GM18867 (cell line): ENCODE measurements around the gene ATP8A2.

Source experiments
- ATAC-seq: cut with Tn5 transposase; IDR thresholded peaks from one replicate; pipeline ENCODE4 v1.9.1; 2021; ENCODE audit warnings: mild to moderate bottlenecking, moderate library complexity; ENCODE audit not compliant: unreplicated experiment

ATP8A2 gene

DNA sequence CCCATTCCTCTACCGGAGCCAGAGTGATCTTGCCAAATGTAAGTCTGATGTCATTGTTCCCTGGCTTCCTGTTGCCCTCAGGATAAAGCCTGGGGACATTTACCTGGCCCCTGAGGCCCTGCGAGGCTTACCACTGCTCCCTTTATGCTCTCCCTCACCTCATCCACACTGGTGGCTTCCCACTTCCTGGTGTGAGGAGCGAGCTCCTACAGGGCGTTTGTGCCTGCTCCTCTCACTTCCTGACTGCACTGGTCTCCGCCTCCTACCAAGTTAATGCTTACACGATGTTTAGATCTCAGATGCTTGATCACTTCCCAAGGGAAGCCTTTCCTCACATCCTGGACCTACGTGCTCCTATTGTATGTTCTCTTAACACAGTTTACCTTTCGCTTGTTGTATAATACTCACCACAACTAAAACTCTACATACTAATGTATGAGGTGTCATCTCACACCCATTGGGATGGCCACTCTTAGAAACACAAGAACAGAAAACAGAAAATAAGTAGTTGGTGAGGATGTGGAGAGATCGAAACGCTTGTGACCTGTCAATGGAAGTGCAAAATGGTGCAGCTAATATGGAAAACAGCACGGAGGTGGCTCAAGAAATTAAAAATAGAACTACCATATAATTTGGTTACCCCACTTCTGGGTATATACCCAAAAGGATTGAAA is 502.4 kb downstream of the ATP8A2 start:
- ATAC-seq = no peak

DNA sequence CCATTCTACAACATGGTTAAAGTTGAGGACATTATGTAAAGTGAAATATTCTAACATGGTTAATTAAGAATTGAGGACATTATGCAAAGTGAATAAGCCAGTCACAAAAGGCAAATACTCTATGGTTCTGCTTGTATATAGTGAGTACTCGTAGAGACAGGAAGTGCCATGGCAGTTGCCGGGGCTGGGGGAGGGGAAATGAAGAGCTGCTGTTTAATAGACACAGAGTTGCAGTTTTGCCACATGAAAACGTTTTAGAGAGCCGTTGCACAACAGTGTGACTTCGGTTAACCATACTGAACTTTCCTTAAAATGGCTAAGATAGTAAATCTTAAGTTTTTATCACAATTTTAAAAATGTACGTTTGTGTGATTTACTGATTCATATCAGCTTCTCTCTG is 503.1 kb downstream of the ATP8A2 start:
- ATAC-seq = no peak

DNA sequence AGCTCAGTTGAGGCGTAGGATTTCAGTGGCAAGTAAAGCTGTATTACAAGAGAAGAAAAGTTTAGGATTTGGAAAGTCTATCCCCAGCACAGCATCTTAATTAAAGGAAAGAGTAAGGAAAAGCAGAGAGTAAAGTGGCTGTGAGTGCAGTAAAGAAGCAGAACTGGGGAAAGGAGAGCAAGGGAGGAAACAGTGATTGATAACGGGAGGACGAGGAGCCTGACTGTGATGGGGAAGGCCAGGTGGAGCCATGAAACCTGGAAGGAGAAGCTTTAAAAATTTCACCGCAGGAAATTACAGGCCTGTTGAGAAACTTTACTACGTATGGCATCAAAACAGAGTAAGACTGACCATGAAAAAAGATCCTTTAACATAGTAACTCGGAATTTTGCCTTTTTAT is 504.5 kb downstream of the ATP8A2 start:
- no peak for ATAC-seq

DNA sequence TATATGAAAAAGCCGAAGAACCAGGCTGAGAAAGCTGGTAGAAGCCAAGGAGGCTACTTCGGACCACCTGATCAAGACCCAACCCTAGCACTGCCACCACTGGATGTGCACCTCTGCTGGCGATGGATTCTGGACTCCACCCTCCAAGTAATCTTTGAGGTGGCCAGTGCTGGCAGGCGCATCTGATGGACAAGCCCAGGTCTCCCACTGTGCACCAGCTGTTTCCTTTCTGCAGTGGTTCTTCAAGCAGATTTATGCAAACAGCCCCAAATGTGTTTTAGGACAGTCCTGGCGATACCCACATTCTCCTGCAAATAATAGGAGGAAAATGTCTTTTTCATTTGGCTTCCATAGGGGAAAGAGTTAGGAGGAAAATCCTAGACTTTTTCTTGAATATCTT is 507.7 kb downstream of the ATP8A2 start:
- ATAC-seq = no peak

DNA sequence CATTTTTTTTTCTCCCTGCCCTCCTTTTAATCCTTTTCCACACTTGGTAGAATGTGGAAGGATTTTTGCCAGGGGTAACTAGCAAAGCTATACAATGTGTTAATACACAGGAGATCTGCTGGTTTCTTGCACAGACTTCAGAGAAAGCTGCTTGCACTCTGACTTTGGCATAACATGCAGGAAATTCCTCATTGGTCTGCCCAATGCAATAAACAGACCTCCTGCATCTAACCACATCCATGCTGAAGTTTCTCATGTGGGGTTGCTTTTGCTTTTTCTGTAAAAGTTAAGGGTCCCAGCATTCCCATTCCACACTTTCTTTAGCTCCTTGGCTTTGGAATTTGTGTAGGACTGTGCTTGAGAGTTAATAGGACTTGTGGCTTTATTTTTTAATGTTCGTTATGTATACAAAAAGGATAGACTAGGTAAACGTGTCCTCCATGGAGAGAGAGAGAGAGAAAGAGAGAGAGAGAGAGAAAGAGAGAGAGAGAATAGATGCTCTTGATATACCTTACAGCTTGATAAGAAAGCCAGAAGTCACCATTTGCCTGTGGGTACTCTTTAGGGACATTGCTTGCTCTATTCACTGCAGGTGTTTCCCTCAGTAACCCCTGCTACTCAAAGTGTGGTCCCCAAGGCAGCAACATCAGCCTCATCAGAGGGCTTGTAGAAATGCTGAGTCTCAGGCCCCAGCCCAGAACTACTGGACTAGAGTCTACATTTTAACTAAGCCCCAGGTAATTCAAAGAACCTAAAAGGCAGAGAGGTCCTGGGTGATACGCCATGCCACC is 509.6 kb downstream of the ATP8A2 start:
- ATAC-seq = no peak

DNA sequence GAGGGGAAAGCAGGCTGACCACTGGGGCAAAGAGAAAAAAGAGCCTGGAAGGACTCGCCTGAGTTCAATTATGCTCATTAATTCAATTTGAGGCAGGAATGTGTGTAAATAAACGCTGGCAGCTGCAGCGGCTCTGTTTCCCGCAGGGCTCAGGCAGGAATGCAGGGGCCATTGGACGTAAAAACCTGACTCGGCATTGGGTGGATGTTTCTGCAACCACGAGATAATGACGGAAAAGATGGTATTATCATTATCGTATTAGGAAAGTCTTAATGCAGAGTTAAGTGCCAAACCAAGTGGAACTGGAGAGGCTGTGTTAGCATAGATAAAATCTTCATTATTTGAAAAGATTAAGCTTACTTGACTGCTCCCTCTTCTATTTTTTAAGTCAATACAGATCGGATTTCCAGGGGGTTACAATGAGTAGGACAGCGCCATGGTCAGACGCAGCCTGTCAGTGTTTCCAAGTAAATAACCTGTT is 510.2 kb downstream of the ATP8A2 start:
- ATAC-seq = no peak

DNA sequence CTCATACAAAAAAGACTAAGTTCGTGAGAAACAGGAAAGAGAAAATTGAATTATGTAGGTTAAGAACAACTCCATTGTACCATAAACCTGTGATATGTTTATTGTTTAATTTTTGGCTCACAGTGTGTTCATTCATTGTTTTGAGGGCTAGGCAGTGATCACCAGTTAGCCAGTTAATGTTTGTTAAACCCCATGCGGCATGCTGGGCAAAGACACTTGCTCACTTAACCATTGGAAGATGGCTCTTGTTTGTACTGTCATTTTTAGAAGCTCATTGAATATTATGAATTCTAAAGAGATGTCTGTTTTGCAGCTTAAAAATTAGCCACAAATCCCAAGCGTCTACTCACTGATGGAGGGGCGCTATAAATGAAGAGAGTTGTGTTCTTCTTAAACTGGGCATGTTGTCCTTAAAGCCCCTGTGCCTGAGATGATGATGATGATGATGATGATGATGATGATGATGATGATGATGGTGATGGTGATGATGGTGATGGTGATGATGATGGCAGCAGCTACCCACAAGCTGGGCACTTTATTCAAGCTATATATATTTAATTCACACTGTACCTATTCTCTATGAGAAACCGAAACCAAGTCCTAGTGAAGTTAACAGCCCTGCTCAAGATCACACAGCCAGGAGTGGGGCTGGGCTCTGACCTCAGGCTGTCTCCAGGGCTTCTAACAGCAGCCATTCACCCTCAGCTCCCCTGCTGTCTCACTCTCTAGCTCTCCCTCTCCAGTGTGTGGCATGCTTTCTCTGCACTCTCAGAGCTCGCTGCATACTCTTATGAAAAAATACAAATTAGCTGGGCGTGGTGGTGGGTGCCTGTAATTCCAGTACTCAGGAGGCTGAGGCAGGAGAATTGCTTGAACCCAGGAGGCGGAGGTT is 510.9 kb downstream of the ATP8A2 start:
- no peak for ATAC-seq

DNA sequence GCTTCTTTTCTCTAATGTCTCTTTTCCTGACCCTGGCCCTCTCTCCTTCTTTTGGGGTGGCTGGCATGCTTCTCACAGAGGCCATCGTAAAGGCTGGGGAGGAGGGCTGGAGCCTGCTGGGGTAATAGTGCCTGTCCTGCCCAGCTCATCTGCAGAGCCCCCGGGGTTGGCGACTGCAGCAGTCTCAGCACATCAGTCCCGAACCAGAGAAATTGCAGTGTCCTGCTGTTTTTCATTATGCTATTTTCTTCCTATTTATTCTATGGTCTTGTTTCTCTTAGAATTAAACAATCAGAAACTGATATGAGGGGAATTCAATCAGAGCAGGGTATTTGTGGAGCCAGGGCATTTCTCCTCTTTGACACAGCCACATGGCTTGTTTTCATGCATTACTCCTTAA is 513.6 kb downstream of the ATP8A2 start:
- no peak for ATAC-seq

DNA sequence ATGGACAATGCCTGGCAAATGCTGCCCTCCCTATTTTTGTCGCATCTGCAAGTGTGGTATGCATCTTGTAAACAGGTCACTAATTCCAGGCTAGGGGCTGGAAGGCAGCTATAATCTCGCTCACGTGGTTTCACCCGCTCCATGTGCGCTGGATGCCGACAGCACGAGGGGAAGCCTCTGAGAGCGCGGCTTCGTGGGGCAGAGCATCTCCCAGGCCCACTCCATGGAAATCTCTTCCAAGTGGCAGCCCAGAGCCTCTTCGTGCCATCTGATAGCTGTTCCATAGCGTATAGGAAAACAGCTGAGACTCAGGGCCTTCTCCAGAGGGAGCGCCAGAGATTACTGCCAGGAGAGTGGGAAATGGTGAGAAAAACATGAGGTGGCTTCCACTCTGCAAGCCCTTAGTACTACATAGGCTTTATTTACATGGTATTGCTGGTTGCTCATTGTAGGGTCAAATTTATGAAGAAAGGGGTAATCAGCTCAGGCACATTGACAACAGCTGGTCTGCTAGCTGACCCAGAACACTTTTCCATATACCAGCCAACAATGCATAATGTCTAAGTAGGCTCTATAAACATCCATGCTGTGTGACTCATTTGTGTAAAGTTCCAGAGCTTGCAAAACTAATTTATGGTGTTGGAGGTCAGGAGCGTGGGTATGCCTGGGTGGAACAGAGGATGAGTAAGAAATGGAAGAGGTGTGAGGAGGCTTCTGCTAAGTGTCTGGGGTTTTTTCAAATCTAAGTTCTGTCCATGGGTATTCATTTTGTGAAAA is 514.9 kb downstream of the ATP8A2 start:
- ATAC-seq = no peak

DNA sequence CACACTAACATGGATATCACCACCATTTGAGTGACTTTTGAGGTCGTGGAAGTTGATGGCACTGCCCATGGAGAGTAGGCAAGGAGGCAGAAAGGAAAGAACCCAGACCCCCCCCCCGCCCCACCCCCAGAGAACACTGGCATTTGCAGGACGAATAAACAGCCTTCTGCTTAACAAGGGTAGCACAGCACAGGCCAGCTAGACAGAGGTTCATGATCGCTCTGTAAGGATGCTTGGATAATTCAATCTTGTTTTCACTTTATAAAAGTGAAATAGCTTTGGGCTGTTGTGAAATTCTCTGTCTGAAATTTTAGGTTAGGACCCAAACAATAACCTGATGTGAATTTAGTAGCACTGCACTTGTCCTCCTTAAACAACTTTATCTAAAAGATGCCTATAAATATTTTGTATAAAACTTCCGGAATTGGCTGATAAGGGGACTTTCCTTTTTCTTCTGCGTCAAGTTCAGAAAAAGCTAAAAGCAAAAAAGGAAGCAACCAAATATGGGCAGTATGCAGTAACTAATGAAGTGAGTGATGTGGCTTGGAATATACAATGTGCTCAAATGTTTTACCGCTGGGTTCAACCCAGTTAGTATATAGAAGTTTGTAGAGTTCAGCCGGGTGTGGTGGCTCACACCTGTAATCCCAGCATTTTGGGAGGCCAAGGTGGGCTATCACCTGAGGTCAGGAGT is 516.3 kb downstream of the ATP8A2 start:
- no peak for ATAC-seq

DNA sequence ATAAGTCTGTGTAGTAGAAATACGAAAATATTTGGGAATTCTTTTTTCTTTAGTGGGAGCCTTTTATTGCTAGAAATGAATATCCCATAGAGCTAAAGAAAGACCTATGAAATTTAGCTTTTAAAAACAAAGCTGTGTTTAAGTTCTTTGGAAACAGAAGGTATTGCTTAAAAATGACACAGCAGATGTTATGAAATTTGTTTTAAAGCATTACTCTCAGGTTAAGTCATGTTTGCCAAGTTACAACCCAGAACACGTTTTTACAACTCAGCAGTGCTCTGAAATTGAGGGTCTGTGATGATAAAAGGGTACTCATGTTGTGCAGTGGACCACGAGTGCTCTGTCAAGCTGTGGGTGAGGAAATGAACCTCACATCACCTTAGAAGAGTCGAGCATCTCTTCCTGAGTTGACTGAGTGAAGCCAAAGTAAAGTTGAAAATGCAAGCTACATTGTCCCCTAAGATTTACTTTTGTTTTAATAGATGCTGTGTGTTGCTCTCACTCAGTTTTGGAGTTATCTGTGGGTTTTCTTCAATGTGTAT is 519.0 kb downstream of the ATP8A2 start:
- ATAC-seq = no peak

DNA sequence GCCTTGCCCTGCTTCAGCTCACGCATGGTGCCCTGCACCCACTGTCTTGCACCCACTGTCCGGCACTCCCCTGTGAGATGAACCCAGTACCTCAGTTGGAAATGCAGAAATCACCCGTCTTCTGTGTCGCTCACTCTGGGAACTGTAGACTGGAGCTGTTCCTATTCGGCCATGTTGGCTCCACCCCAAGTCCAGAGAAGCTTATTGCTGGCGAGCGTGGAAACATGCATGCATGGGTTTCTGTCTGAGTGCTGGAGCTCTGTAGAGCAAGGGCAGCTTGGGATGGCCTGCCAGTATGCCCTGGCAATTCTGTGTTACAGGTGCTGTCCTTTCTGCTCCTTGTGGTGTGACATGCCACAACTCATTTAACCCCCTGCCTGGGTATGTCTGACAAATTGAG is 527.2 kb downstream of the ATP8A2 start:
- ATAC-seq = no peak

DNA sequence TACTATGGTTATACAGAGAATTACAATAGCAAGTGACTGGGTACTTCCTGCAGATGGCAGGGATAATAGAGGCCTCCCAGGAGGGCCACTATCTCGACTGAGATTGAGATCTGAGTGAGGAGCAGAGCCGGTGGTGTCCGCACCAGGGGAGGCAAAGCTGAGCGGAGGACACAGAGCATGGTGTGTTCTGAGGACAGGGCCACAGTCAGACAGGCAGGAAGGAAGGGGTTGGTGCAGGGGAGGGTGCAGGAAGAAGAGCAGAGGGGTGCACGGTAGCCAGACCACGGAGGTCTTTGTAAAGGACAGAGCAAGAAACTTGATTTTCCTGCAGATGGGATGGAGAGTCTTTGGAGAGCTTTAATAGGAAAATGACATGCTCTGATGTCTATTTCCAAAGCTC is 527.7 kb downstream of the ATP8A2 start:
- no peak for ATAC-seq

DNA sequence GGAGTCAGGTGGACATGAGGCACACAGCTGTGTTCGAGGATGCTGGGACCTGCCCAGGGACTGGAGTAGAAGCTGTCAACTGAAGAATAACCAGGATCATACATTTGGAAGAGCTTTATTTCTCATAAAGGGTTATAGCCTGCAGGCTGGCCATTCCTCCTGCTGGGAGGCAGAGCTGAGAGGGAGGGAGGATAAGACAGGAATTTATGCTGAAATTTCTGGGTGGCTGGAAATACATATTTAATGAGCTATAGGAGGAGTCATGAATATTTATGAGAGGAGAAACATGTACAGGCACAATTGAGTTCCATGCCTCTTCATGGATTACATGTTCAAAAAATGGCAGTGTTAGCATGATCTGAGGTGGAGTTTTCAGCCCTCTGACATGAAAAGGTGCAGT is 528.2 kb downstream of the ATP8A2 start:
- no peak for ATAC-seq

DNA sequence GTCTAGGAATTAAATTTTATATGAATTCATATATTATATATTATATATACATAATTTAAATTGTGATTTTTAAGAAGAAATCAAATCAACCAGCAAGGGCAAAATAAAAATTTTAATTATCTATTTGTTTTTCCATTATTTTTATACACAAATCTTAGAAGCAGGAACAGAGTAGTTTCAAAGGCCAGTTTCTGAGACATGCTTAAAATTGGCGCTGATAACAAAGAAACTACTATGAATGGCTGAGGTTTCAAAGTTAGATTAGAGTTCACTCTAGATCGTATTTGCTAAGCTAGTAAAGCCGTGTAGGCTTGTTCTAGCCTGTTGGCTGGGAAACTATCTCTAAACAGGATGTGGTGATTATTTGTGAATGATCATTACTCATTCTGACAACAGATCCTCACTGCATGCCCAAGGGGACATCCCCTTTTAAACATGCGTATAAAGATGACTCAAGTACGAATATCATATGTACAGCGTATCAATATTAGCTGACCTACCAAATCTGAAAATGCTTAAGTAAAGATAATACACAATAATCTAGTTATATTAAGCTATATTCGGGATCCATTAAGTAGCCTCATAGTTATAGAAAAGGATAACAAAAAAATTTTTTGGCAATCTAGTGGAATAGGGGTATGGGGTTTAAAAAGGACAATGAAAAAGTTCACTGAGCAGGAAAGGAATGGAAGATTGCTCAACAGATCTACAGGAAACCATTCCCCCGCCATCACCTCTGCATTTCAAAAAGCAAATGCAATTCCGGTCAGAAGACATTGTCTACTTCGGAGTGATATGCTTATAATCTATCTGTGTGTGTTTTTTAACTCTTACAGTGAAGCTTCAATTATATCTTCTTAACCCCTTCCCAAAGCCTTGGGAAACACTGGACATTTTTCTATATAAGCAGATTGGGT is 529.9 kb downstream of the ATP8A2 start:
- ATAC-seq = peak; percentile 97

DNA sequence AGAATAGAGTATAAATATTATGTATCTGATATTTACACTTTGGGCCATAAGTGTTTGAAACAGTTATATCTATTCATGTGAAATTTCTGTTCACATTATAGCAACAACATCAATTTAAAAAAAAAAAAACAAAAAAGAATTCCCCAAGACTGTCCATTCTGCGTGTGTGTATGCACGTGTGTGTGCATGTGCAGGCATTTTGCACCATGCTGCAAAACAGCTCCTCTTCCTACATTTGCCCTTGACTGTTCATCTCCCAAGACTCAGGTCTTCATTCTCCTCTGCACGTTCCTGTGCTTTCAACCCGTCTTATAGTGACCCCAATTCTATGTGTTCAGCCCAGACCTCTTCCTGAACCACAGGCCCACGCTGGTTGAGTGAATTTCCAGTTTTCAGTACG is 530.7 kb downstream of the ATP8A2 start:
- no peak for ATAC-seq

DNA sequence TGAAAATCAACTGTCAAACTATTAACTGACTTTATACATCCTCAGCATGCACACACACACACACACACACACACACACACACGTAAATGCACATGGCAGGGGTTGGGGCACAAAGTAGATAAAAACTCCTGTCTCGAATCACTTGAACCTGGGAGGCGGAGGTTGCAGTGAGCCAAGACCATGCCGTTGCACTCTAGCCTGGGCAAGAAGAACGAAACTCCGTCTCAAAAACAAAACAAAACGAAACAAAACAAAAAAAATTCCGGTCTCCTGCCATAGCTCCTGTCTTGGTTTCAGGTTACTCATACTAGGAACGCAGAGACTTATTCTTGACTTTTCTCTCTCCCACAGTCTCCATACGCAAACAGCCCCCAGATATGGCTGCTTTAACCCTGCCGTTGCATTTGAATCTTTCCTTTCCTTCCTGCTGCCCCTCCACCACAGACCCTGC is 531.1 kb downstream of the ATP8A2 start:
- peak; percentile 63 for ATAC-seq

DNA sequence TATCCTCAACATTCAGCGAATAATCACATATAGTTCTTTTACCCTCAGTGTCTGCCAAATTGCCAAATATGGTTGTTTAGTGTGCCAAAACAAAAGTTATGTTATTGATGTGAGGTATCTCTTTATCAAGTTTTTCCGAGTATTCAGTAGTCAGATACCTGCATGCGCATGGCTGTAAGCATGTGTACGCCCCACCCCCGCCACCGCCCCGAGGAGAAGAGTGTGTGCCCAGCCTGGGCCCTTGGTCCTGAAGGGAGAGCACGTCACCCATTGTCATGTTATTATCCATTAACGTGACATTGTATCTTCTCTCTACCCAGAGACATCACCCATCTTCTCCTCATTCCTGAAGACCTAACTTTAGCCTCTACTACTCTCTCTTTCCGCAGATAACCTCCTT is 533.1 kb downstream of the ATP8A2 start:
- ATAC-seq = no peak

DNA sequence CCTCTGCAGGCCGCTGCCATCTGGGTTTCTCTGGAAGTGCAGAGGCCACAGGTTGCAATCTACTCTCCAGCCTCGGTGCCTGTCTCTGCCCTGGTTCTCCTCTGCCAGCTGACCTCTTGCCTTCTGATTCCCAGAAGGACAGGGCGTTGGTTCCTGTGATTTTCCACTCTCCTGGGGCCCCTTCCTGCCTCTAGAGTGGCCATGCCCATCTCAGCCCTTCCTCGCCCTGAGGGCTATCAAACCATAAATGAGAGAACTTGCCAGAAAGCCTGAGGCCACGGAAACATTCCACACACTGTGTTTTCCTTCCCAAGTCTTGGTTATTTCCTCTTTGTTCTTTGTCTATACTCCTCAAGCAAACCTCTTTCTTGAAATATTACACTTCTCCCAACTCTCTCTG is 533.8 kb downstream of the ATP8A2 start:
- ATAC-seq = no peak
